Calu3 (cell line): Measurements from ENCODE around the gene DOCK1. TPM values are rescaled to one million over a fixed set of nuclear protein-coding genes. Genes with fewer than 3 reads are reported as not detected.

Experiments used
- BruUV-seq: library from RNA; stranded (reverse); fragments of 400-500 nt; replicated peaks from 2 replicates; lab custom pipeline; 2021; lab: Mats Ljungman, UMichigan
- CTCF ChIA-PET: fragments of 300-600 bp; sonication (Branson Sonifier 250); formaldehyde crosslinking; loops from one replicate; lab custom pipeline; 2022; ENCODE audit warnings: antibody characterized with exemption; lab: Charles Lee
- DNase-seq: peaks from one replicate; pipeline ENCODE4 v3.0.0; 2022
- H3K27ac Mint-ChIP-seq: one replicate; pipeline ENCODE4 v1.8.0; 2022; ENCODE audit warnings: mixed read lengths; ENCODE audit not compliant: unreplicated experiment
- H3K27me3 Mint-ChIP-seq: one replicate; pipeline ENCODE4 v1.8.0; 2022; ENCODE audit warnings: mixed read lengths; ENCODE audit not compliant: unreplicated experiment
- H3K36me3 Mint-ChIP-seq: one replicate; pipeline ENCODE4 v1.8.0; 2022; ENCODE audit warnings: mild to moderate bottlenecking, moderate library complexity, mixed read lengths; ENCODE audit not compliant: insufficient read depth, unreplicated experiment
- H3K4me1 Mint-ChIP-seq: one replicate; pipeline ENCODE4 v1.8.0; 2022; ENCODE audit warnings: mild to moderate bottlenecking, low read depth, mixed read lengths; ENCODE audit not compliant: unreplicated experiment
- H3K4me3 Mint-ChIP-seq: one replicate; pipeline ENCODE4 v1.8.0; 2022; ENCODE audit warnings: mild to moderate bottlenecking, low read depth, moderate library complexity, mixed read lengths; ENCODE audit not compliant: unreplicated experiment
- H3K9me3 Mint-ChIP-seq: one replicate; pipeline ENCODE4 v1.8.0; 2022; ENCODE audit warnings: low read depth, mixed read lengths; ENCODE audit not compliant: unreplicated experiment
- intact Hi-C: fragments of 100-400 bp; cut with micrococcal nuclease; formaldehyde crosslinking; loops from one replicate; pipeline ENCODE4 v1.10.0; 2022; ENCODE audit not compliant: unreplicated experiment
- total RNA-seq: library from RNA; stranded (reverse); gene quantifications from 2 replicates; pipeline ENCODE4 v1.2.3, GENCODE V29; 2022
- TF ChIP-seq, protein P1 (sequence below): fragments of 200-600 bp; IDR thresholded peaks from one replicate; pipeline ENCODE4 v1.8.0; 2022; ENCODE audit warnings: antibody characterized with exemption; ENCODE audit not compliant: unreplicated experiment

Gene DOCK1
- total RNA-seq, 1 experiment from 2014 or later, result 34.2 TPM

DNA sequence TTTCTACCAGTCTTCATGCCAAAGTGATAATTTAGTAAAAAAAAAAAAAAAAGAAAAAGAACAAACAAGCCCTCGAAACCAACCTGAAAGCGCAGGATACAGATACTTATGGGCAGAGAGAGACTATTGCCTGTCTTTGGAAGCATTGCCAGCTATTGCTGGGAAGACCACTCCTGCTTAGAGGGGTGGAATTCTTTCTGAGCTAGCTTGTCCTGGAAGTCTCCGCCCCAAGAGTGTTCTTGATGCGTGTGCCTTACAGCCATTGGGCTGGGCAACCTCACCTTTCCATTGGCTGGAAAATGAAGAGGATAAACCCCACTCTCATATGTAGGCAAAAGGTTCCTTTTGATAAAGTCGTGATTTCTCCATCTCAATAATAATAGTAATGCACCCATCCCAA lies 311.0 kb downstream of the DOCK1 start:
- H3K9me3 Mint-ChIP-seq, result no peaks in the 10 kb centered on the region
- CTCF ChIA-PET, result interaction anchor here (0.8 kb wide), 1 partner anchor 17 kb away, joined by 3 read pairs; no protein-coding TSS in a partner anchor
- H3K36me3 Mint-ChIP-seq, result no peaks in the 10 kb centered on the region
- H3K4me3 Mint-ChIP-seq, result no peak overlapping the region
- TF ChIP-seq, protein P1, sequence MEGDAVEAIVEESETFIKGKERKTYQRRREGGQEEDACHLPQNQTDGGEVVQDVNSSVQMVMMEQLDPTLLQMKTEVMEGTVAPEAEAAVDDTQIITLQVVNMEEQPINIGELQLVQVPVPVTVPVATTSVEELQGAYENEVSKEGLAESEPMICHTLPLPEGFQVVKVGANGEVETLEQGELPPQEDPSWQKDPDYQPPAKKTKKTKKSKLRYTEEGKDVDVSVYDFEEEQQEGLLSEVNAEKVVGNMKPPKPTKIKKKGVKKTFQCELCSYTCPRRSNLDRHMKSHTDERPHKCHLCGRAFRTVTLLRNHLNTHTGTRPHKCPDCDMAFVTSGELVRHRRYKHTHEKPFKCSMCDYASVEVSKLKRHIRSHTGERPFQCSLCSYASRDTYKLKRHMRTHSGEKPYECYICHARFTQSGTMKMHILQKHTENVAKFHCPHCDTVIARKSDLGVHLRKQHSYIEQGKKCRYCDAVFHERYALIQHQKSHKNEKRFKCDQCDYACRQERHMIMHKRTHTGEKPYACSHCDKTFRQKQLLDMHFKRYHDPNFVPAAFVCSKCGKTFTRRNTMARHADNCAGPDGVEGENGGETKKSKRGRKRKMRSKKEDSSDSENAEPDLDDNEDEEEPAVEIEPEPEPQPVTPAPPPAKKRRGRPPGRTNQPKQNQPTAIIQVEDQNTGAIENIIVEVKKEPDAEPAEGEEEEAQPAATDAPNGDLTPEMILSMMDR, result no peak
- no TSS peak for BruUV-seq
- intact Hi-C loops, result no loop called here
- no peaks in the 10 kb centered on the region for H3K27me3 Mint-ChIP-seq
- H3K27ac Mint-ChIP-seq, result no peak overlapping the region
- no peaks in the 10 kb centered on the region for H3K4me1 Mint-ChIP-seq
- no peak for DNase-seq

DNA sequence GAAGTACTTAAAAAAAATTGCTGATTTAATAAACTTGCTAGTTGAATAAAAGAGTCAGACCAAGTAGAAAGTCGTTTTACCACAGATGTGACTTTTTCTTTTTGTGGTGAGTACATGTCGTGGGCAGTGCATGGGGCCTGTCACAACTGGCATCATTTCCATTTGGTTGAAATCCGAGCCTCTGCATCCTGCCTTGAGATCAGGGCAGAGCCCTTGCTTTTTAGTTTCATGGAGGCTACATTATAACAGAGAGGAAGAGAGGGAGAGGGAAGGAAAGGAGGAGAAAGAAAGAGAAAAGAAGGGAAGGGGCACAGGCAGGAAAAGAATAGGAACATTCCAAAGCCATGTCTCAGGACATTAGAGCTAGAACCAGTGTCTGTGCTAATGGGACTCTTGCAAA lies 311.6 kb downstream of the DOCK1 start:
- TF ChIP-seq, protein P1, result no peak
- H3K36me3 Mint-ChIP-seq, result no peaks in the 10 kb centered on the region
- no peak for DNase-seq
- CTCF ChIA-PET, result no interaction called here
- BruUV-seq, result no TSS peak
- intact Hi-C loops, result no loop called here
- H3K27ac Mint-ChIP-seq, result no peak overlapping the region
- H3K9me3 Mint-ChIP-seq, result no peaks in the 10 kb centered on the region
- no peaks in the 10 kb centered on the region for H3K27me3 Mint-ChIP-seq
- H3K4me3 Mint-ChIP-seq, result no peak overlapping the region
- H3K4me1 Mint-ChIP-seq, result no peaks in the 10 kb centered on the region

DNA sequence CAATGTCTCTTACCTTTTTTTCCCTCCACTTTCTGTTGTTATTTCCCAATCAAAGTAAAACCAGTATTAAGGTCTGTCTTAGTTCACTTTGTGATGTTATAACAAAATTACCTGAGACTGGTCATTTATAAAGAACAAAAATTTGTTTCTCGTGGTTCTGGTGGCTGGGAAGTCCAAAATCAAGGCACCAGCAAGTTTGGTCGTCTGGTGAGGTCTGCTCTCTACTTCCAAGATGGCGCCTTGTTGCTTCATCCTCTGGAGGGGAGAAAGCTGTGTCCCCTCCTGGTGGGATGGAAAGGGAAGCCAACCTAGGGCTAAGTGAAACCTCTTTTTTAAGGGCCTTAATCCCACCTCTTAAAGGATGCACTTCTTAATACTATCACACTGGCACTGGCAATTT lies 313.4 kb downstream of the DOCK1 start:
- H3K27me3 Mint-ChIP-seq, result no peaks in the 10 kb centered on the region
- H3K4me3 Mint-ChIP-seq, result no peak overlapping the region
- H3K4me1 Mint-ChIP-seq, result no peaks in the 10 kb centered on the region
- TF ChIP-seq, protein P1, result no peak
- H3K36me3 Mint-ChIP-seq, result no peaks in the 10 kb centered on the region
- H3K27ac Mint-ChIP-seq, result no peak overlapping the region
- no TSS peak for BruUV-seq
- intact Hi-C loops, result no loop called here
- CTCF ChIA-PET, result no interaction called here
- no peak for DNase-seq
- H3K9me3 Mint-ChIP-seq, result no peaks in the 10 kb centered on the region

DNA sequence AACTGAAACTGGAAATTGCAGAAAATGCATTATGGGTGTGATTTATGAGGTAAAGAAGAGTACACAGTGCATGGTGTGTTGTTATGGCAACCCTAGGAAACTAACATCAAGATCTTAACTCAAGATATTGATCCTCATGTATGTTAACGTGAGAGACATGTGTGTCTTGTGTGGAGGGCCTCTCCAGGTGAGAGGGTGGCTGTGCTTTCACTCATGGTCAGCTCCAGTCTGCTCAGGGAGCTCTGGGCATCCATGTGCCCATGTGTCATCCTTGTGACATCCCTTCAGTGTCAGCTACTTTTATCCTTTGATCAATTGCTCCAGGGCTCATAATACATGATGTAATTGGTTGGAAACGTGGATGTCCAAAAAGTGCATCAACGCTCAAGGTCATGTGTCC lies 316.1 kb downstream of the DOCK1 start:
- TF ChIP-seq, protein P1, result no peak
- no peaks in the 10 kb centered on the region for H3K36me3 Mint-ChIP-seq
- no peaks in the 10 kb centered on the region for H3K4me1 Mint-ChIP-seq
- no TSS peak for BruUV-seq
- H3K4me3 Mint-ChIP-seq, result no peak overlapping the region
- CTCF ChIA-PET, result no interaction called here
- no peak overlapping the region for H3K27ac Mint-ChIP-seq
- intact Hi-C loops, result no loop called here
- no peaks in the 10 kb centered on the region for H3K9me3 Mint-ChIP-seq
- DNase-seq, result no peak
- H3K27me3 Mint-ChIP-seq, result no peaks in the 10 kb centered on the region
